Aorta (tissue), 5 donors: ENCODE data around the gene TMEM60. TPM values are rescaled to one million over a fixed set of nuclear protein-coding genes. Genes with fewer than 3 reads are reported as not detected.

ENCODE experiments used
- ATAC-seq: fragments of 200-7000 bp; cut with Tn5 transposase; one replicate; pipeline ENCODE4 v1.9.1; 2022; ENCODE audit warnings: moderate library complexity; ENCODE audit not compliant: low FRiP score
- DNase-seq, 2 donors: peaks; one replicate each; pipeline ENCODE4 v3.0.0-alpha.2; 2020
- H3K27ac ChIP-seq, 2 donors: one replicate each; pipeline ENCODE4 v1.5.1; 2013; ENCODE audit warnings: low read length in 2 of 2, mild to moderate bottlenecking in 2 of 2, moderate library complexity in 2 of 2, control low read depth in 1 of 2, inconsistent platforms in 1 of 2, low read depth in 1 of 2
- H3K27me3 ChIP-seq, 2 donors: one replicate each; pipeline ENCODE4 v1.6.1; 2013; ENCODE audit warnings: control low read depth in 1 of 2, low read length in 1 of 2, mild to moderate bottlenecking in 1 of 2, moderate library complexity in 1 of 2; ENCODE audit not compliant: insufficient read depth in 2 of 2, control insufficient read depth in 1 of 2
- H3K36me3 ChIP-seq, 2 donors: one replicate each; pipeline ENCODE4 v1.6.1; 2013; ENCODE audit warnings: control low read depth in 1 of 2, low read length in 1 of 2, mild to moderate bottlenecking in 1 of 2; ENCODE audit not compliant: insufficient read depth in 2 of 2, control insufficient read depth in 1 of 2
- H3K4me1 ChIP-seq, 2 donors: one replicate each; pipeline ENCODE4 v1.6.1; 2013; ENCODE audit warnings: low read length in 2 of 2, control low read depth in 1 of 2, mild to moderate bottlenecking in 1 of 2, moderate library complexity in 1 of 2; ENCODE audit not compliant: insufficient read depth in 2 of 2, control insufficient read depth in 1 of 2
- H3K4me3 ChIP-seq, 2 donors: one replicate each; pipeline ENCODE4 v1.5.1; 2013; ENCODE audit warnings: low read length in 2 of 2, control low read depth in 1 of 2, mild to moderate bottlenecking in 1 of 2
- H3K9me3 ChIP-seq: one replicate; pipeline ENCODE4 v1.6.1; 2013; ENCODE audit warnings: mild to moderate bottlenecking, low read length; ENCODE audit not compliant: control insufficient read depth
- WGBS, 2 donors: extraction: QIAGEN DNeasy Blood & Tissue Kit; methylation state at CpG; one replicate each; pipeline ENCODE4 v1.1.7; 2013; 5-methylcytosine and 5-hydroxymethylcytosine counted together
- intact Hi-C, 2 donors: fragments of 100-400 bp; cut with DNase I; formaldehyde crosslinking; loops; one replicate each; pipeline versions ENCODE4 v1.14.2 to v1.15.0; 2022
- polyA plus RNA-seq, 2 donors: library from polyadenylated mRNA; stranded (reverse); fragments of 200-250 nt; gene quantifications; one replicate each; pipeline ENCODE4 v1.2.3, GENCODE V29; 2013
- total RNA-seq, 2 donors: library from RNA; stranded (reverse); fragmentation: NEBNext Ultra II Directional; extraction: Animal tissue kit (Norgen Biotek cat#: 25700); gene quantifications; one replicate each; pipeline ENCODE4 v1.2.1, GENCODE V29; 2021
- donor health status: healthy with polysubstance abuse.
- donor health status: Bipolar disorder and iron deficiency.
- donor health status: DM: no; HTN: no; CAD: no.
- donor health status: DM: no; HTN: no; CAD: no.
- donor health status: DM: yes; HTN: yes; CAD: no.

TMEM60 gene
- total and polyA plus RNA-seq, 4 donors, result 11.0 to 16.8 (median 13.5) TPM

GRCh38 chr7:77757589-77757988 lies 40.6 kb downstream of the TMEM60 start:
- Histone ChIP-seq H3K4me1 (no peaks in the 10 kb centered on the region), H3K9me3 (no peaks in the 10 kb centered on the region), H3K27me3 (no peaks in the 10 kb centered on the region), H3K27ac (no peak overlapping the region), H3K4me3 (no peak overlapping the region), H3K36me3 (no peaks in the 10 kb centered on the region)
- ATAC-seq, result no peak
- intact Hi-C loops, result loop anchor here in 1 of 2 donors (5.0 kb wide), 1 partner anchor 105 kb away; no protein-coding TSS in a partner anchor
- WGBS, 2 donors, result 6 to 15% methylated on average over 1 of the region's 1 CpG
- no peak for DNase-seq

- Histone ChIP-seq H3K36me3 (no peaks in the 10 kb centered on the region), H3K9me3 (no peaks in the 10 kb centered on the region), H3K27me3 (no peaks in the 10 kb centered on the region), H3K4me3 (no peak overlapping the region), H3K27ac (no peak overlapping the region), H3K4me1 (no peaks in the 10 kb centered on the region)
- ATAC-seq (no peak), DNase-seq (no peak)
- 61 to 65% methylated on average over 1 of the region's 1 CpG for WGBS, 2 donors
- intact Hi-C loops, result loop anchor here in 1 of 2 donors (5.0 kb wide), 1 partner anchor 36 kb away; no protein-coding TSS in a partner anchor
Measured at GRCh38 chr7:77753173-77753572, 45.1 kb downstream of the TMEM60 start.

- intact Hi-C loops, result loop anchor here in 1 of 2 donors (5.0 kb wide), 1 partner anchor 35 kb away; no protein-coding TSS in a partner anchor
- H3K27me3 ChIP-seq, result no peaks in the 10 kb centered on the region
- no peaks in the 10 kb centered on the region for H3K9me3 ChIP-seq
- no peaks in the 10 kb centered on the region for H3K36me3 ChIP-seq
- H3K4me3 ChIP-seq, result no peak overlapping the region
- no peak for ATAC-seq
- 75 to 82% methylated on average over 2 of the region's 2 CpGs for WGBS, 2 donors
- no peaks in the 10 kb centered on the region for H3K4me1 ChIP-seq
- H3K27ac ChIP-seq, result no peak overlapping the region
- no peak for DNase-seq
Measured at GRCh38 chr7:77752016-77752415, 46.2 kb downstream of the TMEM60 start.

GRCh38 chr7:77747718-77748117 lies 50.5 kb downstream of the TMEM60 start:
- no peak overlapping the region for H3K4me3 ChIP-seq
- intact Hi-C loops, result no loop called here

GRCh38 chr7:77747178-77747577 lies 51.1 kb downstream of the TMEM60 start:
- H3K4me1 ChIP-seq, result peaks cover 0 to 3% of the 10 kb centered on the region in 2 donors
- no peak overlapping the region for H3K27ac ChIP-seq
- intact Hi-C loops, result no loop called here
- WGBS, 2 donors, result 77 to 85% methylated on average over 2 of the region's 2 CpGs
- no peaks in the 10 kb centered on the region for H3K27me3 ChIP-seq
- no peak overlapping the region for H3K4me3 ChIP-seq
- DNase-seq (no peak), ATAC-seq (no peak)
- H3K9me3 ChIP-seq, result no peaks in the 10 kb centered on the region
- no peaks in the 10 kb centered on the region for H3K36me3 ChIP-seq

More at GRCh38 chr7:77747718-77748117, 50.5 kb downstream of the TMEM60 start:
- H3K9me3 ChIP-seq, result no peaks in the 10 kb centered on the region
- H3K27ac ChIP-seq, result no peak overlapping the region
- DNase-seq (no peak), ATAC-seq (no peak)
- H3K36me3 ChIP-seq, result no peaks in the 10 kb centered on the region
- WGBS, 2 donors, result 74 to 81% methylated on average over 1 of the region's 1 CpG
- H3K4me1 ChIP-seq, result peaks cover 0 to 3% of the 10 kb centered on the region in 2 donors
- H3K27me3 ChIP-seq, result no peaks in the 10 kb centered on the region

GRCh38 chr7:77746824-77747165 lies 51.4 kb downstream of the TMEM60 start:
- Histone ChIP-seq H3K4me1 (peaks cover 0 to 3% of the 10 kb centered on the region in 2 donors), H3K27me3 (no peaks in the 10 kb centered on the region), H3K36me3 (no peaks in the 10 kb centered on the region), H3K4me3 (no peak overlapping the region), H3K27ac (no peak overlapping the region), H3K9me3 (no peaks in the 10 kb centered on the region)
- WGBS, 2 donors, result 97 to 98% methylated on average over 2 of the region's 2 CpGs
- DNase-seq (no peak), ATAC-seq (no peak)
- intact Hi-C loops, result no loop called here

- ATAC-seq, result no peak
- WGBS, 2 donors, result 85 to 92% methylated on average over 6 of the region's 6 CpGs
- no peaks in the 10 kb centered on the region for H3K36me3 ChIP-seq
- H3K9me3 ChIP-seq, result no peaks in the 10 kb centered on the region
- H3K27me3 ChIP-seq, result no peaks in the 10 kb centered on the region
- no peak overlapping the region for H3K4me3 ChIP-seq
- H3K4me1 ChIP-seq, result peaks cover 0 to 3% of the 10 kb centered on the region in 2 donors
- intact Hi-C loops, result no loop called here
- no peak overlapping the region for H3K27ac ChIP-seq
- DNase-seq, result no peak
Measured at GRCh38 chr7:77746164-77746823, 51.9 kb downstream of the TMEM60 start.

GRCh38 chr7:77745746-77746145 lies 52.5 kb downstream of the TMEM60 start:
- 92 to 99% methylated on average over 4 of the region's 4 CpGs for WGBS, 2 donors
- H3K36me3 ChIP-seq, result no peaks in the 10 kb centered on the region
- ATAC-seq (no peak), DNase-seq (no peak)
- intact Hi-C loops, result no loop called here
- no peaks in the 10 kb centered on the region for H3K9me3 ChIP-seq
- no peaks in the 10 kb centered on the region for H3K27me3 ChIP-seq
- H3K4me3 ChIP-seq, result no peak overlapping the region
- H3K4me1 ChIP-seq, result peaks cover 0 to 3% of the 10 kb centered on the region in 2 donors
- no peak overlapping the region for H3K27ac ChIP-seq
